Activated CD8-positive, alpha-beta T cell treated with anti-CD3 and anti-CD28 coated beads, Interleukin-2, amount 10 ng/mL, durations not matched to agents 7 days and 5 days (primary cell): ENCODE data around the gene PNMA6E. TPM values are rescaled to one million over a fixed set of nuclear protein-coding genes. Genes with fewer than 3 reads are reported as not detected.
A peak's percentile ranks its signal among the peaks of the same experiment; 100 is the strongest.
"Not testable (repeated sequence)": the region's sequence is repeated elsewhere in the genome, so short reads cannot be mapped to it uniquely, and the experiment has no call there.

Source experiments
- ATAC-seq: fragments of 150-1000 bp; cut with Tn5 transposase; one replicate; pipeline ENCODE4 v1.10.0; 2021; ENCODE audit warnings: moderate library complexity
- CTCF ChIA-PET: fragments of 350-600 bp; sonication (Branson Sonifier 250); formaldehyde crosslinking; loops from one replicate; lab custom pipeline; 2021; ENCODE audit warnings: antibody characterized with exemption; lab: Charles Lee
- POLR2A ChIA-PET: fragments of 350-600 bp; sonication (Branson Sonifier 250); formaldehyde crosslinking; loops from one replicate; lab custom pipeline; 2021; ENCODE audit warnings: antibody characterized with exemption; lab: Charles Lee
- DNase-seq: peaks from one replicate; pipeline ENCODE4 v3.0.0-alpha.2; 2020
- H3K27ac Mint-ChIP-seq: one replicate; pipeline ENCODE4 v1.8.0; 2021; ENCODE audit warnings: mild to moderate bottlenecking, mixed read lengths
- H3K27me3 Mint-ChIP-seq: one replicate; pipeline ENCODE4 v1.8.0; 2021; ENCODE audit warnings: low read depth, mixed read lengths
- H3K36me3 Mint-ChIP-seq: one replicate; pipeline ENCODE4 v1.8.0; 2021; ENCODE audit warnings: low read depth, mixed read lengths
- H3K4me1 Mint-ChIP-seq: one replicate; pipeline ENCODE4 v1.8.0; 2021; ENCODE audit warnings: low read depth, mixed read lengths
- H3K4me3 Mint-ChIP-seq: one replicate; pipeline ENCODE4 v1.8.0; 2021; ENCODE audit warnings: mild to moderate bottlenecking, mixed read lengths
- H3K9me3 Mint-ChIP-seq: one replicate; pipeline ENCODE4 v1.8.0; 2022; ENCODE audit warnings: mixed read lengths; ENCODE audit not compliant: insufficient read depth
- total RNA-seq, 2 experiments: library from RNA; stranded (reverse); gene quantifications; one replicate each; pipeline ENCODE4 v1.2.3, GENCODE V29; 2021

Gene PNMA6E
- total RNA-seq, 2 experiments from 2014 or later, result not detected

DNA sequence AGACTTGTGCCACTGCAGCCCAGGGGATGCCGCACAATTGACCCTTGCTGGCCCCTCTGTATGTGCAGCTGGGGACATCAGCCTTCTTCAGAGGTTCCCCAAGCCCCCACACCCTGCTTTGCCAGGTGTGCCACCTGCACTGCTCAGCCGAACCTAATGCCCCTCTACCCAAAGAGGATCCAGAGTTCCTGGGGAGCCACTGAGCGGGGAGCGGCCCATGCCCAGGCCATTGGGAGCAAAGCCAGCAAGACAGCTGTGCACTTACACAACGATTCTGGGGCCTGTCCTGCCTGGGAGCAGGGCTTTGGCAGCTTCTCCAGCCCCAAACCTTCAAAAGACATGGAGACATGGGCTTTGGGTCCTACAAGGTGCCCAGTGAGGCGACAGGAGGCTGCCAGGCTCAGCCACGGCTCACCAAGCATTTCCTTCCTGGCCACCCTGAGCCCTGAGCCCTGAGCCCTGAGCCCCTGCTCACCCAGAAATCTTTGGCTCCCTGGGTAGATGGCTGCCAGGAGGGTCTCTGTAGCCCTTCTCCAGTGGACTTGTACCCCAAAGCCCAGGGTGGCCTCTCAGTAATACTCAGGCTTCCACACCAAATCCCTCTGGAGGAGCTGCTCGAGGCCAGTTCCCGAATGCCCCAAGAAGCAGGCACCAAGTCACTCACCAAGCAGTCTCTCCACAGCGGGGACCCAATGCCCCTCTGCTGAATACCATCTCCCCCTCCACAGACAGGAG, 13.0 kb downstream of the PNMA6E start:
- no peaks in the 10 kb centered on the region for H3K4me1 Mint-ChIP-seq
- peaks cover 2% of the 10 kb centered on the region for H3K27me3 Mint-ChIP-seq
- ATAC-seq (no peak), DNase-seq (no peak)
- no peaks in the 10 kb centered on the region for H3K9me3 Mint-ChIP-seq
- POLR2A ChIA-PET, result no interaction called here
- H3K4me3 Mint-ChIP-seq, result no peak overlapping the region
- CTCF ChIA-PET, result no interaction called here
- H3K36me3 Mint-ChIP-seq, result no peaks in the 10 kb centered on the region
- no peak overlapping the region for H3K27ac Mint-ChIP-seq

DNA sequence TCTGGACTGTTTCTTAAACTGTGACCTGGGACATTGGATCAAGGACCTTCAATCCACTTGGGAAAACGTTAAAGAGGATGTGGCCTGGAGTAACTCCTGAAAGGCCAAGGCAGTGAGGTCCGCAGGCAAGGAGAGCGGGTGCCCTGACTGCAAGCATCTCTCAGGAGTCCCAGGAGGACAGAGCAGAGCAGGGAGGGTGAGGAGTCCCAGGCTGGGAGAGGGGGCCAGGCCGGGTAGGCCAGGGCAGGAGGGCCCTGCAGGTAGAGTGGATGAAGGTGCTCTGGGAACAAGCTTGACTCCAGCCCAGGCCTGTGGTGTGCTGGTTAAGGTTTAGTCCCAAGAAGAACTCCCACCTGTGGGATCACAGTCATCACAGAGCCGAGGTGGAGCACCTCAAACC, 13.8 kb downstream of the PNMA6E start:
- ATAC-seq (no peak), DNase-seq (no peak)
- peaks cover 2% of the 10 kb centered on the region for H3K27me3 Mint-ChIP-seq
- no peak overlapping the region for H3K27ac Mint-ChIP-seq
- H3K4me3 Mint-ChIP-seq, result no peak overlapping the region
- CTCF ChIA-PET, result no interaction called here
- POLR2A ChIA-PET, result no interaction called here
- H3K4me1 Mint-ChIP-seq, result no peaks in the 10 kb centered on the region
- no peaks in the 10 kb centered on the region for H3K9me3 Mint-ChIP-seq
- H3K36me3 Mint-ChIP-seq, result no peaks in the 10 kb centered on the region

DNA sequence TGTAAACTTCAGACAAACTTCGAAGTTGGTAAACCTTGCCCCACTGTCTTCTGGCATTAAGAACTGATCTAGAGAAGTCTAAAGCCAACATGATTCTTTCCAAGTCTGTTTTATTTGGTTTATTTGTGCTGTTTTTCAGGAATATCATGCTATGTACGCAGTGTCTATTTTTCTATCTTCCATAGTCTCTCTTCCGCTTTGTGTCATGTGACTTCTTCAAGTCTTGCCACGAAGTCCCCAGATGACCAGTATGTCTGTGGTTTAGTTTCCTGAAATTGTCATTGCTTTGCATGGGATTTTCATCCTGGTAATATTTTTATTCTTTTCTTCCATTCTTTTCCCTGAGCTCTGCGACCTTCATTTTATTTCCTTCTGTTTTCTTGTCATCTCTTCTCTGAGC, 15.1 kb downstream of the PNMA6E start:
- ChIA-PET POLR2A (no interaction called here), CTCF (no interaction called here)
- no peak overlapping the region for H3K27ac Mint-ChIP-seq
- ATAC-seq, result no peak
- no peak for DNase-seq
- peaks cover 2% of the 10 kb centered on the region for H3K27me3 Mint-ChIP-seq
- H3K9me3 Mint-ChIP-seq, result no peaks in the 10 kb centered on the region
- H3K4me1 Mint-ChIP-seq, result no peaks in the 10 kb centered on the region
- H3K4me3 Mint-ChIP-seq, result no peak overlapping the region
- H3K36me3 Mint-ChIP-seq, result no peaks in the 10 kb centered on the region

DNA sequence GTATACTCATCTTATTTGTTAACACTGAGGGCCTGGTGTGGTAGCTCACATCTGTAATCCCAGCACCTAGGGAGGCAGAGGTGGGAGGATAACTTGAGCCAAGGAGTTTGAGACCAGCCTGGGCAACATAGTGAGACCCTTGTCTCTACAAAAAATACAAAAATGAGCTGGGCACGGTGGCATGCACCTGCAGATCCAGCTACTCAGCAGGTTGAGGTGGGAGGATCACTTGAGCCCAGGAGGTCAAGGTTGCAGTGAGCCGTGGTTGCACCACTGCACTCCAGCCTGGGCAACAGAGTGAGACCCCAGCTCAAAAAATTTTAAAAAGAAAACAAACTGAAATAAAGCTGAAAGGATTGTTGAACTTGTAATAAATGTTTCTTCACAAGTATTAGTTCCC, 16.2 kb downstream of the PNMA6E start:
- H3K36me3 Mint-ChIP-seq, ATAC-seq, H3K27ac Mint-ChIP-seq, H3K9me3 Mint-ChIP-seq, H3K4me1 Mint-ChIP-seq, H3K27me3 Mint-ChIP-seq, POLR2A ChIA-PET, DNase-seq, CTCF ChIA-PET, H3K4me3 Mint-ChIP-seq: not testable (repeated sequence)

DNA sequence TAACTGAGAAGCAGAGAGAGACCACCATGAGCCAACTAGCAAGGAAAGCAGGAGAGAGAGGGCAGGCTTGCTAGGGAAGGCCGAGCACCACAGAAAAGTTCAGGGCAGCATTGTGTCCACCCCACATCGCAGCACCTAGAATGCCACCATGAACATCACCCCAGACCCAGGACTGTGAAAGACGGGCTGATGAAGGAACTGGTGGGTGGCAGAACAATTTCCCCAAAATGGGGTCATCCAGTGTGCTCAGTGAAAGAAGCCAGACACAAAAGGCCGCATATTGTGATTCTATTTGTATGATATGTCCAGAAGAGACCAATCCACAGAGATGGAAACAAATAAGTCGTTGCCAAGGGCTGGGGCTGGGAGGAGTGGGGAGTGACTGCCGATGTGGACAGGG, 16.8 kb downstream of the PNMA6E start:
- ChIA-PET POLR2A (no interaction called here), CTCF (no interaction called here)
- H3K27me3 Mint-ChIP-seq, result peaks cover 2% of the 10 kb centered on the region
- no peaks in the 10 kb centered on the region for H3K36me3 Mint-ChIP-seq
- no peak overlapping the region for H3K4me3 Mint-ChIP-seq
- no peaks in the 10 kb centered on the region for H3K9me3 Mint-ChIP-seq
- H3K4me1 Mint-ChIP-seq, result no peaks in the 10 kb centered on the region
- ATAC-seq (no peak), DNase-seq (no peak)
- no peak overlapping the region for H3K27ac Mint-ChIP-seq

DNA sequence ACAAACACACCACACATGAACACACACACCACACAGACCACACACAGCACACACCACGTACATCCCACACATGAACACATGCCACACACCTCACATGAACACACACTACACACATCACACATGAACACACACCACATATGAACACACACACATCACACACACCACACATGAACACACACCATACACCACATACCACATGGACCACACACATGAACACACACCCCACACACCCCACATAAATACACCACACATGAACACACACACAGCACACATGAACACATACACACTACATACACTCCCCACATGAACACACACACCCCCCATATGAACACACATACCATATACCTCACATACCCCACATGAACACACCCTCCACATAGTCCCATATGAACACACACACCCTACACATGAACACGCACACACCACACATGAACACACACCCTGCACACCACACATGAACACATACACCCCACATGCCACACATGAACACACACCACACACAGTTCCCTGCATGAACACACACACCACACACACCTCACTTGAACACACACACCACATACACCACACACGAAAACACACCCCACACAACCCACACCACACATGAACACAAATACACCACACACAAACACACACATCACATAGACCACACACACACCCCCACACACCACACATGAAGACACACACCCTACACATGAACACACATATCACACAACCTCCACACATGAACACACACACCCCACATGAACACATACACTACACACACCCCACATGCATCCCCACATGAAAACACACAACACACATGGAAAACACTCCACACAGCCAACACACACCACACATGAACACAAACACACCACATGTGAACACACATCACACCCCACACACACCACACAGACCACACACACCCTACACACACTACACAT, 18.3 kb downstream of the PNMA6E start:
- no peaks in the 10 kb centered on the region for H3K9me3 Mint-ChIP-seq
- H3K4me1 Mint-ChIP-seq, result no peaks in the 10 kb centered on the region
- H3K27me3 Mint-ChIP-seq, result peaks cover 2% of the 10 kb centered on the region
- no peak overlapping the region for H3K4me3 Mint-ChIP-seq
- DNase-seq, result no peak
- no peak for ATAC-seq
- no peak overlapping the region for H3K27ac Mint-ChIP-seq
- POLR2A ChIA-PET, result interaction anchor here (0.6 kb wide), 1 partner anchor 1959 kb away, joined by 3 read pairs; no protein-coding TSS in a partner anchor
- H3K36me3 Mint-ChIP-seq, result no peaks in the 10 kb centered on the region
- CTCF ChIA-PET, result no interaction called here

DNA sequence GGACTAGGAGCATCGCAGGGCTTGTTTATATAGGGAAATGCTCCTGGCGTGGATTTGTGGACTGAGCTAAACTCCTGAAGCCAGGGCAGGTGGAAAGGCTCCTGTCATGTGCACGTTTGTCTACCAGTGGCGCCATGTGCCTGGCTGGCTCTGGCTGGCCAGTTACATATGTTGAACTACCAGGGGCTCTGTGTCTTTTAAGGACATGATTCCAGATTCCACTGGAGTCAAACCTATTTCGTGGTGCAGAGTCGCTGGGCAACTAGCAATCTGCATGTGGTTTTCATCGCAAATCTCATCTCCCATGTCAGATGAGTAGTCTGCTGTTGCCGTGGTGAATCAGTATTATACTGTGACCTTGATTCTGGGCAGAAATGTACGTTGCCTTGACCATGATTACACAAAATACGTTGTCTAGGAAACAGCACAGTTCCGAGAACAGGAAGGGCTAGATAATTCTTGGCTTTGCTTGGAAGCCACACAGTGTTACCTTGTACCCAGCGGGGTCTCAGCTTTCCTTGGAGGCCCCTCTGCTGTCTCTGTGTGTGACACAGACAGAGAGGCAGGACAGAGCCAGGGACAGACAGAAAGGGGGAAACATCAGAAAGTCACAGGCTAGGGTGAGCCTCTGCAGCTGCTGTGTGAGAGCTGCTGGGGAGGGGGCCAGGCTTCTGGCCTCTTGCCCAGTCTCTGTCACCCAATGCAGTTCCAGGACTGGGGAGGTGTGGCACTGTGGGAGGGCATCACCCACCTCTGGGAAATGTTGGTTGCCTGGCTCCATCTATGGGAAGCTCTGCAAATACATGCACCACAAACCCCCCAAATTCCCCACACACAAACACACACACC, 19.2 kb downstream of the PNMA6E start:
- no peaks in the 10 kb centered on the region for H3K36me3 Mint-ChIP-seq
- ChIA-PET POLR2A (interaction anchor here (0.6 kb wide), 1 partner anchor 1958 kb away, joined by 3 read pairs; no protein-coding TSS in a partner anchor), CTCF (no interaction called here)
- peak; percentile 84 for ATAC-seq
- no peak overlapping the region for H3K27ac Mint-ChIP-seq
- no peak overlapping the region for H3K4me3 Mint-ChIP-seq
- peaks cover 2% of the 10 kb centered on the region for H3K27me3 Mint-ChIP-seq
- no peaks in the 10 kb centered on the region for H3K9me3 Mint-ChIP-seq
- no peaks in the 10 kb centered on the region for H3K4me1 Mint-ChIP-seq
- DNase-seq, result peak; percentile 42

DNA sequence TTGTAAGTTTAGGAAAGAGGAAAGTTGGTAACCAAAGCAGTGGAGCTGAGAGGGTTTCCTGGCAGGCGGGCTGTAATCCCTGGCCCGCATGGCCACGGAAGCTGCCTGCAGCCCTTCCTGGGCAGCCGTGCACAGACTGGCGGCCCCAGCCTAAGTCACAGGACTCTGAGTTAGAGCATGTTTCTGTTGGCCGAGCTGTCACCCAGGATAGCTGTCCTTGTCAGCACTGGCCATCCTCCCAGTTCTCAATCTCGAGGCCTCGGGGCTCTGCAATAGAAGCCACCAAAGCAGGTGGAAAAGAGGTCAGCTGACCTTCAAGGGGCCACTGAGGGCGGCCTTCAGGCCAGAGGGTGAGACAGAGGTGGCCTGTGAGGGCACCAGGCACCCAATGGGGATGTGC, 20.5 kb downstream of the PNMA6E start:
- POLR2A ChIA-PET, result no interaction called here
- H3K4me1 Mint-ChIP-seq, result no peaks in the 10 kb centered on the region
- ATAC-seq (no peak), DNase-seq (no peak)
- no peak overlapping the region for H3K27ac Mint-ChIP-seq
- CTCF ChIA-PET, result no interaction called here
- H3K27me3 Mint-ChIP-seq, result no peaks in the 10 kb centered on the region
- H3K4me3 Mint-ChIP-seq, result no peak overlapping the region
- H3K9me3 Mint-ChIP-seq, result no peaks in the 10 kb centered on the region
- H3K36me3 Mint-ChIP-seq, result no peaks in the 10 kb centered on the region

DNA sequence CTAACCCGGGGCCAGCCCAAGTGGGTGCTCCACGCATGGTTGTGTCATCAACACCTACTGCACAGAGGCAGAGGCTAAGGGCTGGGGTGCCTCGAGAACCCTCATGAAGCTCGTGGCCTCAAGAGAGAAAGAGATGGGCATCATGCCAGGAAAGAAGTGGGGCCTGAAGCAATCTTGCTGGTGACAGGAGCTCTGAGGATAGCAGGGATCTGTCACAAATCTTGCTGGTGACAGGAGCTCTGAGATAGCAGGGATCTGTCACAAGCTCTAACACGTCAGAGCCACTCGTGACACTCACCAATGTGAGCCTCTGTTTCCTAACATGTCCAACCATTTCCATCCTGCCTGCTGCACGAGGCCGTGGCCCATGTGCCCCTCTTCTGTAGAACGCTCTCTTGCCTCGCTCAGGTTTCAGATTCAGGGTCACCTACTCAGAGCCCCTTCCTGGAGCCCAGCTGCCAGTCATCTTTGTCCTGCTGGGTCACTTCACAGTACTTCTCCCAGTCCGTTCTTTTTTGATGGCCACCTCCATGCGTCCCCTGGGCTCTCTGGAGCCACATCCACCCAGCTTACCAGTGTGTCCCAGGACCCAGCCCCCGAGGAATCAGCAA, 21.1 kb downstream of the PNMA6E start:
- ChIA-PET POLR2A (no interaction called here), CTCF (no interaction called here)
- Mint-ChIP-seq H3K4me1 (no peaks in the 10 kb centered on the region), H3K27me3 (no peaks in the 10 kb centered on the region), H3K4me3 (no peak overlapping the region), H3K36me3 (no peaks in the 10 kb centered on the region), H3K27ac (no peak overlapping the region), H3K9me3 (no peaks in the 10 kb centered on the region)
- ATAC-seq (no peak), DNase-seq (no peak)

DNA sequence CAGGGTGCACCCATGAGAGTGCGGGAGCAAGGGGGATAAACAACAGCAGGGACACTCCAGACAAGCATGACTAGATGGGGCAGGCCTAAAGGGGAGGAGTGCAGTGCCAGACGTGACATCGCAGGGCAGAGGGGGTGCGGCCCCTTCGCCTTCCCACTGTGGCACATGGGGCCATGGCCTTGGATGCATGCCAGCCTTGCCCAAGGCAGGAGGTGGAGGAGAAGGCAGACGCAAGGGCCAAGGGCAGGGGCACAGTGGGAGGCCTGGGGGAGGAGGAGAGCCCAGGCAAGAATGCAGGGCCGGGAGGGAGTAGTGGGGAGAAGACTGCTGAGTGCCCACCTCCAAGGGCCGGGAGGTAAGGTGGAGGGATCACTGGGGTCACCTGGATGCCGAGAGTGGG, 21.6 kb downstream of the PNMA6E start:
- Mint-ChIP-seq H3K36me3 (no peaks in the 10 kb centered on the region), H3K4me3 (no peak overlapping the region), H3K4me1 (no peaks in the 10 kb centered on the region), H3K27ac (no peak overlapping the region), H3K9me3 (no peaks in the 10 kb centered on the region), H3K27me3 (no peaks in the 10 kb centered on the region)
- ChIA-PET POLR2A (no interaction called here), CTCF (no interaction called here)
- ATAC-seq (no peak), DNase-seq (no peak)

DNA sequence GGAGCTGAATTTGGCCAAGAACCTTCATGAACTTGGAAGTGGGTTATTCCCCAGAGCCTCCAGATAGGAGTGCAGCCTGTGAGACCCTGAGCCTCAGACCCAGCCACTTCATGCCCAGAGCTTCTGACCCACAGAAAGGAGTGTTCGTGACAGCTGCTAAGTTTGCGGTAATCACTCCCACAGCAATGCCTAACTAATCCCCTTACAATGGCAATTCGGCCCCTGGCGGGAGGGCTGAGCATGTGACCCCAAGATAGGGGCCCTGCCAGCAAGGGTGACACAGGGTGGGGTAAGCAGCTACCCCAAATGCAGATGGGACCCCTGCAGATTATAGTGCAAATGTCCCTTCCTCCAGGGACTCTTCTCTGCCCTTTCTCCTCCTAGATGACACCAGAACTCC, 22.5 kb downstream of the PNMA6E start:
- H3K4me3 Mint-ChIP-seq, result no peak overlapping the region
- DNase-seq (no peak), ATAC-seq (no peak)
- no peaks in the 10 kb centered on the region for H3K9me3 Mint-ChIP-seq
- CTCF ChIA-PET, result no interaction called here
- POLR2A ChIA-PET, result no interaction called here
- H3K27me3 Mint-ChIP-seq, result peaks cover 2% of the 10 kb centered on the region
- H3K36me3 Mint-ChIP-seq, result no peaks in the 10 kb centered on the region
- H3K27ac Mint-ChIP-seq, result no peak overlapping the region
- no peaks in the 10 kb centered on the region for H3K4me1 Mint-ChIP-seq
